ENCODE results near the gene DNAAF5. TPM values are rescaled to one million over a fixed set of nuclear protein-coding genes. Genes with fewer than 3 reads are reported as not detected.

Gene DNAAF5
- total and polyA plus RNA-seq, 4 donors, result 4.1 to 16.8 (median 14.5) TPM

DNA sequence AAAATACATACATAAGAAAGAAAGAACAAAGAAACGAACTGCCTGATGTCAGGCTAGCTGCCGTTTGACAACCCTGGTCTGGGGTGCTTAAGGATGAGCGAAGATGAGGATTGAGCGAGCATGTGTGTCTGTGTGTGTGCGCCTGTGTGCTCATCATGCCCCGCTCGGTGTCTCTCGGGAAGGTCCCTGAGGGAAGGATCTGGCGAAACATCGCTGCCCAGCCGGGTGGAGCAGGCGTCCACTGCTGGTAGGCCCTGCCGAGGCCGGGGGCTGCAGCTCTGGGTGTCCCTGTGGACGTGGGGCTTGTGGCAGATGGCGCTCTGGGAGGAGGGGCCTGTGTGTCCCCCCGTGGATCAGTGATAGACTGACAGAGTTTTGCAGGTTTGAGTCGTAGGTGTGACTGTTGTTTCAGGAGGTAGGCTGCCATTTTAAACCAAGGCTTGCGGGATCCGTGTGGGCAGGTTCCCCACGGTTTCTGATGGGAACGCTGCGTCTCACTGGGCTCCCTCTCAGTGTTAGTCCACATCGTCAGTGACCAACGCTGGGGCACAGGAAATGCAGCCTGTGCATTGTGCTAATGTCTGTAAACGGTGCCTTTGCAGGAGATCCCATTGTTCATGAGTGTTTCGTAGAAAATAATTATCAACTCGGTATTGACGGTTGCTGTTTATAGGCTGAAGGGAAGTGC, 99.9 kb downstream of the DNAAF5 start:
- intact Hi-C loops (cut with DNase I), result no loop called here
- Histone ChIP-seq H3K27me3 (ENCODE audit: control insufficient read depth in 1 of 2, insufficient read depth in 2 of 2, low read length in 1 of 2) (no peaks in the 10 kb centered on the region), H3K9me3 (ENCODE audit: control insufficient read depth, low read length) (no peaks in the 10 kb centered on the region), H3K27ac (ENCODE audit: low read depth in 1 of 2, low read length in 2 of 2) (peak overlapping the region in 1 of 2 donors; percentile 9), H3K4me3 (ENCODE audit: low read length in 2 of 2) (no peak overlapping the region), H3K36me3 (ENCODE audit: control insufficient read depth in 1 of 2, insufficient read depth in 2 of 2, low read length in 1 of 2) (no peaks in the 10 kb centered on the region), H3K4me1 (ENCODE audit: control insufficient read depth in 1 of 2, insufficient read depth in 2 of 2, low read length in 2 of 2) (peaks cover 2 to 8% of the 10 kb centered on the region in 2 donors)
- ATAC-seq (ENCODE audit: low FRiP score), result no peak
- WGBS, 2 donors, result 59 to 65% methylated on average over 29 of the region's 29 CpGs
- DNase-seq, result no peak

DNA sequence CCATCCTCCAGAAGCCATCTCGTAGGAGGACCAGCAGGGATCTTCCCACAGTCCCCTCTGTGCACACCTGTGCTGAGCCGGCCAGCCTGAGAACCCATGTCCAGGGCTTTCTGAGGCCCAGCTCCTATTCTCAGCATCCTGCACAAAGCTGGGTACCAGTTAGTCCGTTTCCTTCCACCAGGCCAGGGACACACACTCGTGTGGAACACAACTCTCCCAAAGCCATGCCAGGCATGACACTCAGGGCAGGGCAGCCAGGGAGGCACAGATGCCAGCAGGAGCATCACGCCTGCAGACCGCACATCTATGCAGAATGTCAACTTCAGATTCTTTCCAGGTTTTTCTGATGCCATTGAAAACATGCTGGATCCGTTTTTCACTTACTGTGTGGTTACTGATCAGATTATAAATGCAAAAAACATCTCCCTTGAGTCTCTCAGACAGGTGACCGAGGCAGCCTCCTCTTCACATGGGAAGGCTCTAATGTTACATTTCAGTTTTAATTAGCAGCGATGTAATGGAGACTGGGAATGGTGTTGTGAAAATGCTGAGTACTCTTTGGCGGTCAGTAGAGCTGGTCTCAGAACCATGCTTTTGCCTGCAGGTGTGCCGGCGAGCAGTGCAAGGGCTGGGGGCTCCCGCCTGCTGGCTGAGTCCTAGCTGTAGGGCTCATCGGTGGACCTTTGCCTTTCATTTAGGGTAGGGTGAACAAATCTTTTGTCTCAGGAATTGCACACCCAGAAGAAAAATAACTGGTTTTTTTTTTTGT, 102.5 kb downstream of the DNAAF5 start:
- Histone ChIP-seq H3K27me3 (ENCODE audit: control insufficient read depth in 1 of 2, insufficient read depth in 2 of 2, low read length in 1 of 2) (no peaks in the 10 kb centered on the region), H3K9me3 (ENCODE audit: control insufficient read depth, low read length) (no peaks in the 10 kb centered on the region), H3K4me3 (ENCODE audit: low read length in 2 of 2) (no peak overlapping the region), H3K4me1 (ENCODE audit: control insufficient read depth in 1 of 2, insufficient read depth in 2 of 2, low read length in 2 of 2) (peaks cover 2 to 8% of the 10 kb centered on the region in 2 donors), H3K36me3 (ENCODE audit: control insufficient read depth in 1 of 2, insufficient read depth in 2 of 2, low read length in 1 of 2) (no peaks in the 10 kb centered on the region), H3K27ac (ENCODE audit: low read depth in 1 of 2, low read length in 2 of 2) (peak overlapping the region in 1 of 2 donors; percentile 45)
- no peak for DNase-seq
- WGBS, 2 donors, result 68 to 69% methylated on average over 14 of the region's 14 CpGs
- intact Hi-C loops (cut with DNase I), result no loop called here
- ATAC-seq (ENCODE audit: low FRiP score), result no peak

DNA sequence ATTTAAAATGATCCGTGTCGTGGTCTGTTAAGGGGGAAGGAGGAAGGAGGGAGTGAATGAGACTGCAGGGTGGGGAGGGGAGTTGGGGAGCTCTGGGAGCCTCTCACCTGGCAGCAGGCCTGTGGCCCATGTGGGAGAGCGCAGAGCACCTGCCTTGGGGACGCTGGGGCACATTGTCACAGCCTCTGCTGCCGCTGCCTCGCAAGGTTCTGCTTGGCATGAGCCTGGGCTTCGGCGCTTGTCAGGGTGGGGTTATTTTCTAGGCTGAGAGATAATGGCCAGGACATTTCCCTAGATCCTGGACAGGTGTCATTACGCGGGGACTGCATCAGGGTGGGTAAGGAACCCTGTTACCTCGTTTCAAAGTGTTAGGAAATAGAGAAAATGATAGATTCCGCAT, 103.6 kb downstream of the DNAAF5 start:
- Histone ChIP-seq H3K4me1 (ENCODE audit: control insufficient read depth in 1 of 2, insufficient read depth in 2 of 2, low read length in 2 of 2) (peaks cover 2 to 4% of the 10 kb centered on the region in 2 donors), H3K27me3 (ENCODE audit: control insufficient read depth in 1 of 2, insufficient read depth in 2 of 2, low read length in 1 of 2) (no peaks in the 10 kb centered on the region), H3K36me3 (ENCODE audit: control insufficient read depth in 1 of 2, insufficient read depth in 2 of 2, low read length in 1 of 2) (no peaks in the 10 kb centered on the region), H3K4me3 (ENCODE audit: low read length in 2 of 2) (no peak overlapping the region), H3K27ac (ENCODE audit: low read depth in 1 of 2, low read length in 2 of 2) (peak overlapping the region in 1 of 2 donors; percentile 85), H3K9me3 (ENCODE audit: control insufficient read depth, low read length) (no peaks in the 10 kb centered on the region)
- no peak for DNase-seq
- WGBS, 2 donors, result 70 to 75% methylated on average over 12 of the region's 12 CpGs
- intact Hi-C loops (cut with DNase I), result loop anchor here (2.0 to 5.0 kb wide), 2 partner anchors 15 to 37 kb away; no protein-coding TSS in a partner anchor
- ATAC-seq (ENCODE audit: low FRiP score), result no peak

DNA sequence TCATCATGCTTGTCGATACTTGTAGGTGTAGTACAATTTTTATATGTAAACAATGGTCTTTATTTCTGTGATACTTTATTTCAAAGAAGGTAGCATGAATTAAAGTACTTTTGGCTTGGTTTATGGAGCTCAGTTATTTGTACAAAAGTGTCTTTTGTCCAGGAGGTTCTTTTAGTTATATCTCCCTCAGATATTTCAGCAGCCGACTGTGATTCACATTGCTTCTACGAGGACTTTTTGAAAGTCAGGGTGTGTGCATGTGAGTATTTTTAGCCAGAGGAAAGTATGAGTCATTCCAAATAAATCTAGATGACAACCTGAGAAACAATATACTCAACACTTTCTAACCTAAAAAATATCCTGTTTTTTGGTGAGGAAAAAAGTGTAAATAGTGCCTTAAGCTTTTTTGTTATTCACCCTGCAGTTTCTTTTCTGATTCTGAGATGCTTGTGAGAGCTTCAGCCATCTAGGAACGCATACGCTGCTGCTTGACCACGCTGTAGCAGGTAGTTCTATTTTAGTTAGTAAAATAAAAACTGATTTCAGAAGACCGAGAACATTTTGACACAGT, 105.2 kb downstream of the DNAAF5 start:
- no peak for DNase-seq
- intact Hi-C loops (cut with DNase I), result loop anchor here (2.0 to 5.0 kb wide), 2 partner anchors 17 to 36 kb away; no protein-coding TSS in a partner anchor
- 2 to 3% methylated on average over 7 of the region's 7 CpGs for WGBS, 2 donors
- peak; percentile 80 for ATAC-seq (ENCODE audit: low FRiP score)
- no peaks in the 10 kb centered on the region for H3K36me3 ChIP-seq (ENCODE audit: control insufficient read depth in 1 of 2, insufficient read depth in 2 of 2, low read length in 1 of 2)
- peaks cover 2 to 4% of the 10 kb centered on the region in 2 donors for H3K4me1 ChIP-seq (ENCODE audit: control insufficient read depth in 1 of 2, insufficient read depth in 2 of 2, low read length in 2 of 2)
- peak overlapping the region; percentile 4 to 99 for H3K27ac ChIP-seq (ENCODE audit: low read depth in 1 of 2, low read length in 2 of 2)
- H3K4me3 ChIP-seq (ENCODE audit: low read length in 2 of 2), result peak overlapping the region; percentile 0 to 7
- H3K9me3 ChIP-seq (ENCODE audit: control insufficient read depth, low read length), result no peaks in the 10 kb centered on the region
- H3K27me3 ChIP-seq (ENCODE audit: control insufficient read depth in 1 of 2, insufficient read depth in 2 of 2, low read length in 1 of 2), result no peaks in the 10 kb centered on the region

DNA sequence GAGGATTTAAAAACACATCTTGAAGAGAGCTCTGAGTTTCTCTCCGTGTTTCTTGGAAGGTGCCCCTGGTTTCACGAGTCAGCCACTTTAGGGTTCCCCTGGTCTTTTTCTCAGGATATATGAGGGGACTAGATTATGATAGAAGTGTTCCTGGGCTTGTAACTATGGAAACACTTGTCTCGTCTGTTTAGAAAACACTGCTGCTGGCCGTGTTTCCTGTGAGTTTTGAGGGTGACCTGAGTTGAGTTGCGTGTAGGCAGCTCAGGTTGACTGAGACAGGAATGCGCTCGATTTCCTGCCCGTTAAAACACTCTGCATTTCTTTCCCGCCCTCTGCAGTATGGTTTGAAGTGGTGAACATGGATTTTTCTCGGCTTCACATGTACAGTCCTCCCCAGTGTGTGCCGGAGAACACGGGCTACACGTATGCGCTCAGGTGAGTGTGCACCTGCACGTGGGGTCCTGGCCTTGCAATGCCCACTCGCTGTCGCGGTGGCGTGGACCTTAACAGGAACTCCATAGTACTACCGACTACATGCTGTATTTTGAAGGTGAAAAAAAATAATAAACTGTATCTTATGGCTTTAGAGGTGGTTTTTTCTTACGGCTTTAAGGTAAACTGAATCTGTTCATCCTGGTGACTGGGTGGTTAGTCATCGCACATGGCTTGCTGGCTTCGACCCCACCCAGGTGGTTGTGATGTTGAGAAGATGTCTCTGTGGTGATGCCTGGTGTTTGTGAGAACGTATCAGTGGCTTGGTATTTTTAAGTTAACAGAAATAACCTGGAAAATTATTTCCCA, 105.9 kb downstream of the DNAAF5 start, which contains the start of gene SUN1:
SUN1 (plus strand) TSS at position 310 of the 801 bp plus-strand sequence; CDS start at position 359, 49 bp downstream.
- peak within 1 kb of the TSS; percentile 4 to 99 for H3K27ac ChIP-seq (ENCODE audit: low read depth in 1 of 2, low read length in 2 of 2)
- WGBS, 2 donors, result 17 to 23% methylated on average over 24 of the region's 24 CpGs
- no peaks in the 10 kb centered on the region for H3K27me3 ChIP-seq (ENCODE audit: control insufficient read depth in 1 of 2, insufficient read depth in 2 of 2, low read length in 1 of 2)
- ATAC-seq (ENCODE audit: low FRiP score) (peak; percentile 42), DNase-seq (no peak)
- H3K4me1 ChIP-seq (ENCODE audit: control insufficient read depth in 1 of 2, insufficient read depth in 2 of 2, low read length in 2 of 2), result peaks cover 2 to 4% of the 10 kb centered on the region in 2 donors
- H3K4me3 ChIP-seq (ENCODE audit: low read length in 2 of 2), result peak within 1 kb of the TSS; percentile 0 to 7
- intact Hi-C loops (cut with DNase I), result loop anchor here in 1 of 2 donors (5.0 kb wide), 1 partner anchor 35 kb away; no protein-coding TSS in a partner anchor
- no peaks in the 10 kb centered on the region for H3K36me3 ChIP-seq (ENCODE audit: control insufficient read depth in 1 of 2, insufficient read depth in 2 of 2, low read length in 1 of 2)
- no peaks in the 10 kb centered on the region for H3K9me3 ChIP-seq (ENCODE audit: control insufficient read depth, low read length)

DNA sequence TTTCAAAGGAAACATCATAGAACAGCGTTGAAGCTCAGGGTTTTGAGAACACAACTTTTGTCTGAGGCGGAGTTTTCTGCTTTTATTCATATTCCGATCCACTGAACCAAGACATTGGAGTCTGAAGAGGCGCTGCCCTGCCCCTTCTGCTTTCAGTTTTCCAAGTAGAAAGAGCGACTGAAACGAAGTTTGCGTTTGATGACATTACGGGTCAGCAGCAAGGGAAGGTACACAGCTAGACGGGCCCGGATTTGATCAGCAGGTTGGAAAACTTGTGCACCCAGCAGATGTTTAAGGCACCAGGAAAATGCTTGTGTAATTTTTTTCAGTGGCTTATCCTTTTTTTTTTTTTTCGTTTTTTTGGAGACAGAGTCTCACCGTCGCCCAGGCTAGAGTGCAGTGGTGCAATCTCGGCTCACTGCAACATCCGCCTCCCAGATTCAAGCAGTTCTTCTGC, 106.5 kb downstream of the DNAAF5 start:
- H3K9me3 ChIP-seq (ENCODE audit: control insufficient read depth, low read length), result no peaks in the 10 kb centered on the region
- no peaks in the 10 kb centered on the region for H3K27me3 ChIP-seq (ENCODE audit: control insufficient read depth in 1 of 2, insufficient read depth in 2 of 2, low read length in 1 of 2)
- H3K4me3 ChIP-seq (ENCODE audit: low read length in 2 of 2), result no peak overlapping the region
- peaks cover 2 to 4% of the 10 kb centered on the region in 2 donors for H3K4me1 ChIP-seq (ENCODE audit: control insufficient read depth in 1 of 2, insufficient read depth in 2 of 2, low read length in 2 of 2)
- peak overlapping the region; percentile 4 to 99 for H3K27ac ChIP-seq (ENCODE audit: low read depth in 1 of 2, low read length in 2 of 2)
- intact Hi-C loops (cut with DNase I), result loop anchor here in 1 of 2 donors (5.0 kb wide), 1 partner anchor 34 kb away; no protein-coding TSS in a partner anchor
- no peak for ATAC-seq (ENCODE audit: low FRiP score)
- no peaks in the 10 kb centered on the region for H3K36me3 ChIP-seq (ENCODE audit: control insufficient read depth in 1 of 2, insufficient read depth in 2 of 2, low read length in 1 of 2)
- DNase-seq, result no peak
- WGBS, 2 donors, result 46 to 56% methylated on average over 15 of the region's 15 CpGs

DNA sequence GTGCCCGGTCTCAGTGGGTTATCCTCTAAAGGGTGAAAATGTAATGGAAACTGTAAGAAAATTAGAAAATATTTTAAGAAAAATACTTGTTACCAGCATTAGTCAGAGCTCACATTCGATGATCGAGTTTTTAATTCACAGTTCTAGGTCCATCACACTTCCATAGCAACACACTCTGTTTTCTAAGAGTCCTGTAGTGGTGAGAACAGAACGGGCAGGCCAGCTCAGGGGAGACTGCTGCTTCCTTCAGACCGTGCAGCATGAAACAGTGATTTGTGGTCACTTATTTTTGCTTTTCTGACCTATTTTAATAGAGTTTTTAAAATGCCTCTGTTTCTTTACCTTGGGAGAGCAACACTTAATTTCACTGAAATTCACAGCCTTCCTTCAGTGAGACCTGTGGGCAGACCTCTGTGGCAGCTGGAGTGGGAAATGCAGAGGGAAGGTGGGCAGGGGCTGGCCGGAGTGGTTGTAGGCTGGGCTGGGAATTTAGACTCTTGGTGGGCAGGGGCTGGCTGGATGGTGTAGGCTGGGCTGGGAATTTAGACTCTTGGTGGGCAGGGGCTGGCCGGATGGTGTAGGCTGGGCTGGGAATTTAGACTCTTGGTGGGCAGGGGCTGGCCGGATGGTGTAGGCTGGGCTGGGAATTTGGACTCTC, 107.2 kb downstream of the DNAAF5 start:
- Histone ChIP-seq H3K27ac (ENCODE audit: low read depth in 1 of 2, low read length in 2 of 2) (peak overlapping the region; percentile 45 to 99), H3K4me1 (ENCODE audit: control insufficient read depth in 1 of 2, insufficient read depth in 2 of 2, low read length in 2 of 2) (peaks cover under 1 to 4% of the 10 kb centered on the region in 2 donors), H3K9me3 (ENCODE audit: control insufficient read depth, low read length) (no peaks in the 10 kb centered on the region), H3K4me3 (ENCODE audit: low read length in 2 of 2) (no peak overlapping the region), H3K27me3 (ENCODE audit: control insufficient read depth in 1 of 2, insufficient read depth in 2 of 2, low read length in 1 of 2) (no peaks in the 10 kb centered on the region), H3K36me3 (ENCODE audit: control insufficient read depth in 1 of 2, insufficient read depth in 2 of 2, low read length in 1 of 2) (no peaks in the 10 kb centered on the region)
- DNase-seq, result no peak
- intact Hi-C loops (cut with DNase I), result loop anchor here in 1 of 2 donors (5.0 kb wide), 1 partner anchor 34 kb away; no protein-coding TSS in a partner anchor
- no peak for ATAC-seq (ENCODE audit: low FRiP score)
- 20 to 22% methylated on average over 8 of the region's 8 CpGs for WGBS, 2 donors

All from aorta (tissue), 5 donors.